ENCODE measurements around the gene MYO16.

- TF ChIP-seq CTCF (conservative IDR thresholded peaks at IDR 0.05; ENCODE audit: low read length) (no peak), EZH2phosphoT487 (IDR thresholded peaks at IDR 0.05; ENCODE audit: borderline replicate concordance) (no peak)
These were observed 72.8 kb downstream of the MYO16 start for GRCh38 chr13:108702171-108702570.
